ENCODE measurements around the gene FOXO3. TPM values are rescaled to one million over a fixed set of nuclear protein-coding genes. Genes with fewer than 3 reads are reported as not detected.

The FOXO3 gene
- polyA plus RNA-seq, 1 donor (not counting 4 experiments of a cell fraction or from before 2014, with no cell fraction given): 17.6 TPM

DNA sequence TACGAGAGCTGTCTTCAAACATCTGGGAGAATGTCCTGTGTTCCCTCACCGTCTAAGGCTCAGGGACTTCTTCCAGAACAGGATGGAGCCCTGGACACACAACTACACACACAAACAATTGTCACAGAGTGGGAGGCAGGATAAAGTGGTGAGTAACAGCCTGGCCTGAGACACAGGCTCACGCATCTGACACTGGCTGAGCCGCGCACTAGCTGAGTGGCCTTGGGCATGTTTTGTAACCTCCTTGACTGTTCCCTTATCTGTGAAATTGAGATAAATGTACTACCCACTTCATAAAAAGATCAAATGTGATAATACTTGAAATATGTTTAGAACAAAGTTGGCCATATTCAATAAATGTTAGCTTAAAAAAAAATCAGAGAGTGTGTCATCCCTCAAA, 155.1 kb downstream of the FOXO3 start:
- no peak overlapping the region for H3K9ac ChIP-seq (ENCODE audit: control insufficient read depth, extremely low read depth, insufficient read depth, low read length)
- FAIRE-seq: no peak

DNA sequence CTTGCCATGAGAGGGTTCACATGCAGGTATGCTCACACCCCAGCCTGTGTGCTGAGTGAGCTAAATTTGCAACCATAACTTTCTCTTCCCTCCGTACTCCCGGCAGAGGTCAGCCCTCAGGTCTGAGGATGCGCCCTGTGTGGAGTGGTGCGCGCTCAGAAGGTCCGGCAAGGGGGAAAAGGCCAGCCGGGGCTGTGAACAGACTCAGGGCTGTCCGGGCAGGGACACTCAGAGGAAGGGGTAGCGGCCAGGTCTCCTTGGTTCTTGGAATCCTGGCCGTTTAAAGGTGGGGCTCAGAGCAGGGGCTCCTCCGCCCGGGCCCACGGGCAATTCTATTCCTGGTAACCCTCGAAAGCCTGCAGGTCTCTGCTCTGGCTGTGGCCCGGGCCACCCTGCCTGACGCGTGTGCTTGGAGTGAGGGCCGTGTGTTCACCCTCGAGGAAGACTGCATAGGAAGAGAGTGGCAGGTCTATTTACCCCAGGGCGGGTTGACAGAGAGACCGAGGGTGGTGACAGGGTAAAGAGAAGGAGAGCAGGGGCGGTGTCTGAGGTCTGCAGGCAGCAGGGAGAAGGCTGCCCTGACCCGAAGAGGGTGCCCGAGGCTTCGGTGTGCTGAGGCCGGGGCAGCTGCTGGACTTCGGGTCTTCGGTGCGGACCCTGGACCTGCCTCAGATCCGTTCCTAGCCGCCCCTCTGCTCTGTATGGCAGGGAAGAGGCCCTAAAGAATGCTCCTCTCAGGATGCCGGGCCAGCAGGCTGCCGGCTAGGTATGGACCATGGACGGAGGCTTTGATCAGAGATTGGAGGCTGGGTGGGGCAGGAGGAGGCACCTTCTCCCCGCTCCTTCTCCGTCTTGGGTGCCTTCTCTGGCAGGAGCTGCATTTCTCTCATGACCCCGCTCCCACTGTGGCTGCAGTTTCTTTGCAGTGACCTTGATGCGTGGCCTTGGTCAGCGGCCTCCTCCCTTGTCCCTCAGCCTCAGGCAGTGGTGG, 156.4 kb downstream of the FOXO3 start:
- Histone ChIP-seq H4K20me1 (ENCODE audit: control insufficient read depth, extremely low read depth, insufficient read depth, low read length) (no peaks in the 10 kb centered on the region), H3K36me3 (ENCODE audit: control insufficient read depth in 2 of 2, extremely low read depth in 1 of 2, insufficient read depth in 2 of 2, low read length in 2 of 2) (no peaks in the 10 kb centered on the region), H3K79me2 (ENCODE audit: control insufficient read depth, insufficient read depth, low read length) (no peaks in the 10 kb centered on the region), H3K27me3 (ENCODE audit: control insufficient read depth, extremely low read depth, insufficient read depth, low read length) (no peaks in the 10 kb centered on the region), H2AFZ (ENCODE audit: control insufficient read depth, low read length) (no peak overlapping the region), H3K4me2 (ENCODE audit: control insufficient read depth, extremely low read depth, insufficient read depth, low read depth, low read length) (no peak overlapping the region), H3K4me1 (ENCODE audit: control insufficient read depth, extremely low read depth, insufficient read depth, low read length) (peaks cover 2% of the 10 kb centered on the region), H3K4me3 (ENCODE audit: control insufficient read depth in 2 of 3, extremely low read depth in 1 of 3, insufficient read depth in 2 of 3, low read depth in 1 of 3, low read length in 3 of 3) (no peak overlapping the region), H3K9me1 (ENCODE audit: control insufficient read depth, extremely low read depth, insufficient read depth, low read length) (no peaks in the 10 kb centered on the region), H3K27ac (ENCODE audit: control insufficient read depth, insufficient read depth, low read length) (no peak overlapping the region), H3K9ac (ENCODE audit: control insufficient read depth, extremely low read depth, insufficient read depth, low read length) (no peak overlapping the region), H3K9me3 (ENCODE audit: control insufficient read depth, low read depth, low read length) (no peaks in the 10 kb centered on the region)
- dilution Hi-C loops (cut with MboI; ENCODE audit: extremely low pct_ligation_motif_present, low sequenced_read_pairs): no loop called here
- TF ChIP-seq, protein P1, sequence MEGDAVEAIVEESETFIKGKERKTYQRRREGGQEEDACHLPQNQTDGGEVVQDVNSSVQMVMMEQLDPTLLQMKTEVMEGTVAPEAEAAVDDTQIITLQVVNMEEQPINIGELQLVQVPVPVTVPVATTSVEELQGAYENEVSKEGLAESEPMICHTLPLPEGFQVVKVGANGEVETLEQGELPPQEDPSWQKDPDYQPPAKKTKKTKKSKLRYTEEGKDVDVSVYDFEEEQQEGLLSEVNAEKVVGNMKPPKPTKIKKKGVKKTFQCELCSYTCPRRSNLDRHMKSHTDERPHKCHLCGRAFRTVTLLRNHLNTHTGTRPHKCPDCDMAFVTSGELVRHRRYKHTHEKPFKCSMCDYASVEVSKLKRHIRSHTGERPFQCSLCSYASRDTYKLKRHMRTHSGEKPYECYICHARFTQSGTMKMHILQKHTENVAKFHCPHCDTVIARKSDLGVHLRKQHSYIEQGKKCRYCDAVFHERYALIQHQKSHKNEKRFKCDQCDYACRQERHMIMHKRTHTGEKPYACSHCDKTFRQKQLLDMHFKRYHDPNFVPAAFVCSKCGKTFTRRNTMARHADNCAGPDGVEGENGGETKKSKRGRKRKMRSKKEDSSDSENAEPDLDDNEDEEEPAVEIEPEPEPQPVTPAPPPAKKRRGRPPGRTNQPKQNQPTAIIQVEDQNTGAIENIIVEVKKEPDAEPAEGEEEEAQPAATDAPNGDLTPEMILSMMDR (optimal IDR thresholded peaks at IDR 0.05 in 1 of 3, IDR thresholded peaks at IDR 0.05 in 1 of 3, conservative IDR thresholded peaks at IDR 0.05 in 1 of 3; ENCODE audit: extremely low read depth in 1 of 3, insufficient read depth in 2 of 3, low read length in 3 of 3): no peak
- TF ChIP-seq EZH2 (IDR thresholded peaks at IDR 0.05; ENCODE audit: low read length): no peak
- FAIRE-seq (no peak), DNase-seq (ENCODE audit: low read depth, low spot score) (no peak)

More for the DNA sequence above, 155.1 kb downstream of the FOXO3 start:
- H3K79me2 ChIP-seq (ENCODE audit: control insufficient read depth, insufficient read depth, low read length): no peaks in the 10 kb centered on the region
- H3K27ac ChIP-seq (ENCODE audit: control insufficient read depth, insufficient read depth, low read length): no peak overlapping the region
- H3K9me3 ChIP-seq (ENCODE audit: control insufficient read depth, low read depth, low read length): no peaks in the 10 kb centered on the region
- peaks cover 2% of the 10 kb centered on the region for H3K4me1 ChIP-seq (ENCODE audit: control insufficient read depth, extremely low read depth, insufficient read depth, low read length)
- dilution Hi-C loops (cut with MboI; ENCODE audit: extremely low pct_ligation_motif_present, low sequenced_read_pairs): no loop called here
- H3K9me1 ChIP-seq (ENCODE audit: control insufficient read depth, extremely low read depth, insufficient read depth, low read length): no peaks in the 10 kb centered on the region
- no peak overlapping the region for H2AFZ ChIP-seq (ENCODE audit: control insufficient read depth, low read length)
- DNase-seq (ENCODE audit: low read depth, low spot score): no peak
- no peaks in the 10 kb centered on the region for H3K27me3 ChIP-seq (ENCODE audit: control insufficient read depth, extremely low read depth, insufficient read depth, low read length)
- H3K4me3 ChIP-seq (ENCODE audit: control insufficient read depth in 2 of 3, extremely low read depth in 1 of 3, insufficient read depth in 2 of 3, low read depth in 1 of 3, low read length in 3 of 3): no peak overlapping the region
- no peak for TF ChIP-seq EZH2 (IDR thresholded peaks at IDR 0.05; ENCODE audit: low read length)
- TF ChIP-seq, protein P1 (optimal IDR thresholded peaks at IDR 0.05 in 1 of 3, IDR thresholded peaks at IDR 0.05 in 1 of 3, conservative IDR thresholded peaks at IDR 0.05 in 1 of 3; ENCODE audit: extremely low read depth in 1 of 3, insufficient read depth in 2 of 3, low read length in 3 of 3): no peak
- no peaks in the 10 kb centered on the region for H4K20me1 ChIP-seq (ENCODE audit: control insufficient read depth, extremely low read depth, insufficient read depth, low read length)
- H3K36me3 ChIP-seq (ENCODE audit: control insufficient read depth in 2 of 2, extremely low read depth in 1 of 2, insufficient read depth in 2 of 2, low read length in 2 of 2): no peaks in the 10 kb centered on the region
- H3K4me2 ChIP-seq (ENCODE audit: control insufficient read depth, extremely low read depth, insufficient read depth, low read depth, low read length): no peak overlapping the region
